ENCODE results near the gene IPO4. TPM values are rescaled to one million over a fixed set of nuclear protein-coding genes. Genes with fewer than 3 reads are reported as not detected.

IPO4 gene
- total and polyA plus RNA-seq, 9 of the 15 experiments (the other 6 are each of a cell fraction or from before 2014, with no cell fraction given): 7.3 to 122 (median 31.8) TPM

- Histone ChIP-seq H3K4me1 (replicated peaks in 1 of 2; ENCODE audit: control insufficient read depth in 2 of 2, insufficient read depth in 2 of 2, low read length in 2 of 2) (peaks cover 4 to 18% of the 10 kb centered on the region in 2 experiments; a peak in 4 of 5 replicates), H3K27ac (ENCODE audit: extremely low read depth, low read depth, low read length) (no peak overlapping the region), H3K4me3 (no peak overlapping the region), H3K36me3 (ENCODE audit: control insufficient read depth, insufficient read depth, low read length) (no peaks in the 10 kb centered on the region), H3K9me3 (replicated peaks; ENCODE audit: control insufficient read depth, insufficient read depth, low read depth, low read length) (no peaks in the 10 kb centered on the region), H3K9ac (ENCODE audit: insufficient read depth in 1 of 2, low read depth in 2 of 2, low read length in 2 of 2) (peak overlapping the region in 1 of 2 experiments; percentile 64; a peak in 2 of 4 replicates), H3K27me3 (ENCODE audit: control insufficient read depth in 2 of 2, insufficient read depth in 2 of 2, low read length in 2 of 2) (no peaks in the 10 kb centered on the region), H2AFZ (ENCODE audit: low read depth, low read length) (no peak overlapping the region), H3K9me1 (ENCODE audit: control insufficient read depth, insufficient read depth, low read length) (no peaks in the 10 kb centered on the region), H3K4me2 (ENCODE audit: insufficient read depth, low read length) (no peak overlapping the region), H4K20me1 (replicated peaks; ENCODE audit: control insufficient read depth, insufficient read depth, low read length) (no peaks in the 10 kb centered on the region), H3K79me2 (ENCODE audit: control insufficient read depth, insufficient read depth, low read length) (no peaks in the 10 kb centered on the region)
- ATAC-seq (no peak), DNase-seq (ENCODE audit: extremely low read depth in 1 of 4, low spot score in 3 of 4) (no peak), FAIRE-seq (no peak)
- WGBS (ENCODE audit: insufficient coverage, low coverage, missing lambda C conversion rate): 20% methylated on average over 5 of the region's 7 CpGs
- TF ChIP-seq SMARCB1 (IDR thresholded peaks at IDR 0.05; ENCODE audit: insufficient read length, low read depth): no peak
- TF ChIP-seq ZBTB17 (CRISPR knock-in tag; IDR thresholded peaks at IDR 0.05): no peak
- no peak for TF ChIP-seq FOSL1 (tag; conservative IDR thresholded peaks at IDR 0.05)
- no peak for TF ChIP-seq SNIP1 (IDR thresholded peaks at IDR 0.05; ENCODE audit: low read depth)
- TF ChIP-seq, protein P1, sequence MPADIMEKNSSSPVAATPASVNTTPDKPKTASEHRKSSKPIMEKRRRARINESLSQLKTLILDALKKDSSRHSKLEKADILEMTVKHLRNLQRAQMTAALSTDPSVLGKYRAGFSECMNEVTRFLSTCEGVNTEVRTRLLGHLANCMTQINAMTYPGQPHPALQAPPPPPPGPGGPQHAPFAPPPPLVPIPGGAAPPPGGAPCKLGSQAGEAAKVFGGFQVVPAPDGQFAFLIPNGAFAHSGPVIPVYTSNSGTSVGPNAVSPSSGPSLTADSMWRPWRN (IDR thresholded peaks at IDR 0.05; ENCODE audit: low read depth): no peak
- TF ChIP-seq NR3C1 (CRISPR knock-in tag; IDR thresholded peaks at IDR 0.05): no peak
- no peak for TF ChIP-seq TFAM (CRISPR knock-in tag; conservative IDR thresholded peaks at IDR 0.05)
- TF ChIP-seq SMC3 (conservative IDR thresholded peaks at IDR 0.05; ENCODE audit: insufficient read depth, low read depth, low read length): no peak
- no peak for TF ChIP-seq DACH1 (IDR thresholded peaks at IDR 0.05; ENCODE audit: partially characterized antibody)
- TF ChIP-seq, protein P2, sequence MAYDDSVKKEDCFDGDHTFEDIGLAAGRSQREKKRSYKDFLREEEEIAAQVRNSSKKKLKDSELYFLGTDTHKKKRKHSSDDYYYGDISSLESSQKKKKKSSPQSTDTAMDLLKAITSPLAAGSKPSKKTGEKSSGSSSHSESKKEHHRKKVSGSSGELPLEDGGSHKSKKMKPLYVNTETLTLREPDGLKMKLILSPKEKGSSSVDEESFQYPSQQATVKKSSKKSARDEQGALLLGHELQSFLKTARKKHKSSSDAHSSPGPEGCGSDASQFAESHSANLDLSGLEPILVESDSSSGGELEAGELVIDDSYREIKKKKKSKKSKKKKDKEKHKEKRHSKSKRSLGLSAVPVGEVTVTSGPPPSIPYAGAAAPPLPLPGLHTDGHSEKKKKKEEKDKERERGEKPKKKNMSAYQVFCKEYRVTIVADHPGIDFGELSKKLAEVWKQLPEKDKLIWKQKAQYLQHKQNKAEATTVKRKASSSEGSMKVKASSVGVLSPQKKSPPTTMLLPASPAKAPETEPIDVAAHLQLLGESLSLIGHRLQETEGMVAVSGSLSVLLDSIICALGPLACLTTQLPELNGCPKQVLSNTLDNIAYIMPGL (CRISPR knock-in tag; IDR thresholded peaks at IDR 0.05): no peak
- BruUV-seq (replicated peaks): no TSS peak
- POLR2A ChIA-PET: interaction anchor here (0.6 to 0.7 kb wide), 3 partner anchors 10 to 139 kb away, joined by 3 read pairs; no protein-coding TSS in a partner anchor
- intact Hi-C loops (cut with micrococcal nuclease) (no loop called here), in situ Hi-C loops (cut with MboI) (no loop called here)
- CTCF ChIA-PET (ENCODE audit: low intra/inter-chr PET ratio): no interaction called here
Measured at GRCh38 chr14:24130717-24131548, 57.7 kb downstream of the IPO4 start.
